IPS-NIHi7 (cell line): ENCODE measurements around the gene NKIRAS2.

Source experiments
- DNase-seq: peaks from one replicate; pipeline ENCODE4 v3.0.0; 2012; ENCODE audit warnings: mixed read lengths; ENCODE audit errors: extremely low spot score

NKIRAS2 gene

DNA sequence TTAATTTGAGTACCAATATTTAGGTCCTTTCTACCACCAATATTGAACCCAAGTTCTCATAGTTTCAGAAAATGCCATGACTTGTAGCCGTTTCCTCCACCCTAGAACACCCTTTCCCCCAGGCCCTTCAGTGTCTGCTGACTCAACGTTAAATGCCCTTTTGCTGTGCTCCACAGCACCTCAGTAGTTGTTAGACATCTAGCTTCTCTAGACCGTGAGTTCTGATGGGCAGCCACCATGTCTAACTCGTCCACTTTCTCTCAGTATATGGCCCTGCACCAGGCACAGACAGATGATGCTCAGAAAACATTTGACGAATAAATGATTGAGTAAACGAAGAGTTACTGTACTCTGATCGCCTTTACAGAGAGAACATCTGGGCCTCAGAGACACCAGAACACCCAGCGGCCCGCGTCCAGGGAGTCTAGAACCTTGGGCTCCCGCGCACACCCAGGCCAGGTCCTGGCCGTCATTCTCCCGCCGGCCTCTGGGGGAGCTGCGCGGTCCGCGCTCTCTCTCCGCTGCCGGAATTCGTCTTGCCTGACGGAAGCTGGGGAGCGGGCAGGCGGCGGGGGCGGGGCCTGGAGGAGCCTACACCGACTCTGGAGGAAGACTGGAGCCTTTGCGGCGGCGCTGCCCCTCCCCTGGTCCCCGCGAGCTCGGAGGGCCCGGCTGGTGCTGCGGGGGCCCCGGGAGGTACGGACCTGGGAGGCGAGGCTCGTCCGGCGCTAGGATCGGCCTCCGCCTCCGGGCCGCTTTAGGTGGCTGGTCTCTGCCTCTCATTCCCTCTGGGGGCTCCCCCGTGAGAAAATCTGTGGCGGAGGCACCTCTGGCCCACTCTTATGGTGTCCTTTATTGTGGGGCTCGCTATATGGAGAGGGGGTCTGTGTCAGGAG, at the start of gene NKIRAS2:
NKIRAS2 (plus strand) TSS at position 582 of the 896 bp plus-strand sequence. CDS start 1,488 bp downstream, outside the sequence.
- DNase-seq, result peak; percentile 93

DNA sequence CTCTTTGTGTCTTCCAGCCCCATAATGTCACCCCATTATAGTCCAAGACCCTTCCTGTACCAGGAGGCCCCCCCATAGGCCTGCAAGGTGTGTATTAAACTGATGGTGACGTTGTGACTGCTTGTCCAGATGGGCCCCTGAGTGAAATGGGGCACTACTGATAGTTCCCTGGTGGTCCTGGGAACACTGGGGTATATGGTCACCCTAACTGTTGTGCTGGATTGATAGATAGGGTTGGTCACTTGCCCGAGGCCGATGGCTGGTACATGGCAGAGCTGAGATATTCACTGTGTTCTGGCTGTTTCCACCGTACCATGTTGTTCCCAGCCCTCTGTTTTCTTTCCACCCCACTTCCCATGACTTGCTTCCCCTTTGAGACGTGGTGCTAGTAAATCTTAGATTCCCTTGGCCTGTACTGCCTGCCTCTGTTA, 49.0 kb upstream of the NKIRAS2 start:
- DNase-seq, result no peak

DNA sequence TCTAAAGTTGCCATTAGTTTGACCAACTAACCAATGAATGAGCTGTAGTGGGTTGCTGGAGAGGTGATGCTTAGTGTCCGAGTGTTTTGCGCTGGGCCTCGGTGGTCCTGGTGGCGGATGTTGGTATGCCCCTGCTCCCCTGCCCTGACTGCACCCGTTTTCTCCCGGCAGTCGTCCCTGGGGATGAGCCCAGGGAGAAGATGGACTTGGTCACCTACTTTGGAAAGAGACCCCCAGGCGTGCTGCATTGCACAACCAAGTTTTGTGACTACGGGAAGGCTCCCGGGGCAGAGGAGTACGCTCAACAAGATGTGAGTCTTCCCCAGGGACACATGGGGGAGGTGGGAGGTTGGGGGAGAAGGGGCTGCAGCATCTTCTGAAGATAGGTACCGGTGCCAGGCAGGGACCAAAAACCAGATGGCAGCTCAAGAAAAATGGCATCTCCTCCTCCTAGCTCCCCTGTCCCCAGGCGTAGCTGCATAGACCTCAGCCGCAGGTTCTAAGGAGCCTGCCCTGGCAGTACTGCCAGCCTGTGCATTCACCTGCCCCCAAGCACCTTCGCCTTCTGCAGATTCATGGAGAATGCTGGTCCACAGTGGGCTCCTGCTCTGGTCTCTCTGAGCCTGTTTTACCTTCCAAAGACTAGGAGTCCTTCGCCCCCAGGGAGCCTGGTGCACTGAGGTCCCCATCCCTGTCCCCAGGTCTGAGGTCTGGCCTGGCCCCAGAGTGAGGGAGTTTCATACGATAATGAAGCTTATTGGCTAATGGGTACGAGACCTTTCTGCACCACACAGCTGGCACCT, 48.0 kb upstream of the NKIRAS2 start:
- DNase-seq, result no peak

DNA sequence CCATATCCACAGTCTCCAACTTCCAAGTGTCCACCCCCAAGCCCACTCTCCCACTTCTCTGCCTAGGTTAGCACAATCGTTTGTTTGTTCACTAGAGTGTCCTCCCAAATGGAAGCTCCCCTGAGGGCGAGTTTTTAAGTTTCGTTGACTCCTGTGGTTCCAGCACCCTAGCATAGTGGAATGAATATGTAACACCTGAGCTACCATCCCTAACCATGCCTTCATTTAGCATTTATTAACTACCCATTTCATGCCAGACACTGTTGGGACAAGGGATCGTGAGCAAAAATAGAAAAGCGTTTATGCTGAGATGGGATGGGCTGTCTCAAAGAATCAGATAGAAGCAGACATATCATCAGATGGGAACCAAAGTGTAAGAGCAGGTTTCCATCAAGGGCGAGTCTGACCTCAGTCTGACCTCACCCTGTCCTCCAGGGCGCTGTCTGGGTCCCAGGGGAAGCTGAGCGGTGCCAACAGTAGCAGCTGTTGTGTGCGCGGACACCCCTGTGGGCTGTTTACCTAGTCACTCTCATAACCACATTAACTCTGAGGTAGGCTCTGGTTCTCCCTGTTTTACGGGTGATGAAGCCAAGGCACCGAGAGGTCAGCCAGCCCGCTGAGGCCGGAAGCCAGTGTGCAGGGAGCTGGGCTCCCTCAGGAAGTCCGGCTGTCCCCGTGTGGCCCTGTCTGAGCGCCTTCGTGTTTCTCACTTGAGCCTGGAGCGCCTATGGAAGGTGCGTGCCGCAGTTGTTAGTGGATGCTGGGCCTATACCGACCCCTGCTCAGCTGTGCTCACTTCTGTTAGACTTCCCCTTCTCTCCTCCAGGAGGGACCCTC, 47.1 kb upstream of the NKIRAS2 start:
- no peak for DNase-seq

DNA sequence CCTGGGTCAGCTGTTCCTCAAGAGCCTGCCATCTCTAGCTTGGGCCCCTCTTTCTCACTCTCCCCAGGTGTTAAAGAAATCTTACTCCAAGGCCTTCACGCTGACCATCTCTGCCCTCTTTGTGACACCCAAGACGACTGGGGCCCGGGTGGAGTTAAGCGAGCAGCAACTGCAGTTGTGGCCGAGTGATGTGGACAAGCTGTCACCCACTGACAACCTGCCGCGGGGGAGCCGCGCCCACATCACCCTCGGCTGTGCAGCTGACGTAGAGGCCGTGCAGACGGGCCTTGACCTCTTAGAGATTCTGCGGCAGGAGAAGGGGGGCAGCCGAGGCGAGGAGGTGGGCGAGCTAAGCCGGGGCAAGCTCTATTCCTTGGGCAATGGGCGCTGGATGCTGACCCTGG, 46.5 kb upstream of the NKIRAS2 start:
- no peak for DNase-seq

DNA sequence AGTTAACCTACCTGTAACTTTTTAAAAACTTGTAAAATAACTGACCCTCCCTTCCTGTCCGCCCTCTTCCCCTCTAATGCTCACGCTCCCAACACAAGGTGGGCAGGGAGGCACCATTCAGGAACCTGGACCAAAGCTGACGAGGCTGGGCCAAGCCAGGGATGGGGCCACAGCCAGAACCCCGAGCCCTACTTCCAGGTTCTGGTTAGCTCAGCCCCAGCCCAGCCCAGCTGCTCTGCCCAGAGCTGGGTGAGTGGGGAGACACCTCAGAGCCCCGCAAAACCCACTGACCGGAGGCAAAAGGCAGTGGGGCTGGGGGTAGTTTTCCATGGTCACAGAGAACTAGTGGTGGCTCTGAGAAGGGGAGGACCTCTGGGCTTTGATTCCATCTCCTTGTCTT, 45.9 kb upstream of the NKIRAS2 start:
- DNase-seq, result no peak

DNA sequence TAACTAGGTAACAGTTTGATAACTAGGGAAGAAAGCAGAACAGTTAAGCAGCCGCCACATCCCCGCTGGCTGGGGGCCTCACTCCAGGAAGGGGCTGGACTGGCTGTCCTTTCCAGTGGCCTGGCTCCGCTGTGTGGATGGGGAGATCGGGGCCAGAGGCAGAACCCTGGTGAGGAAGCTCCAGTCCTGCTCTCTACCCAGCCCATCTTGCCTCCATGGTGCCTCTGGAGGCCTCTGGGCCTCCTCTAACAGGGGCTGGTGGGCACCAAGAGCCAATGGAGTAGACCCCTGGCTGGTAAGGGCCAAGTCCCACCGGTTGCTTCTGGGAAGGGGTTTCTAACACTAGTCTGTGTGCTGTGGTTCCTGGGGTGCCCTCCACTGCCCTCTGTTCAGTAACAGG, 45.2 kb upstream of the NKIRAS2 start:
- DNase-seq, result no peak

DNA sequence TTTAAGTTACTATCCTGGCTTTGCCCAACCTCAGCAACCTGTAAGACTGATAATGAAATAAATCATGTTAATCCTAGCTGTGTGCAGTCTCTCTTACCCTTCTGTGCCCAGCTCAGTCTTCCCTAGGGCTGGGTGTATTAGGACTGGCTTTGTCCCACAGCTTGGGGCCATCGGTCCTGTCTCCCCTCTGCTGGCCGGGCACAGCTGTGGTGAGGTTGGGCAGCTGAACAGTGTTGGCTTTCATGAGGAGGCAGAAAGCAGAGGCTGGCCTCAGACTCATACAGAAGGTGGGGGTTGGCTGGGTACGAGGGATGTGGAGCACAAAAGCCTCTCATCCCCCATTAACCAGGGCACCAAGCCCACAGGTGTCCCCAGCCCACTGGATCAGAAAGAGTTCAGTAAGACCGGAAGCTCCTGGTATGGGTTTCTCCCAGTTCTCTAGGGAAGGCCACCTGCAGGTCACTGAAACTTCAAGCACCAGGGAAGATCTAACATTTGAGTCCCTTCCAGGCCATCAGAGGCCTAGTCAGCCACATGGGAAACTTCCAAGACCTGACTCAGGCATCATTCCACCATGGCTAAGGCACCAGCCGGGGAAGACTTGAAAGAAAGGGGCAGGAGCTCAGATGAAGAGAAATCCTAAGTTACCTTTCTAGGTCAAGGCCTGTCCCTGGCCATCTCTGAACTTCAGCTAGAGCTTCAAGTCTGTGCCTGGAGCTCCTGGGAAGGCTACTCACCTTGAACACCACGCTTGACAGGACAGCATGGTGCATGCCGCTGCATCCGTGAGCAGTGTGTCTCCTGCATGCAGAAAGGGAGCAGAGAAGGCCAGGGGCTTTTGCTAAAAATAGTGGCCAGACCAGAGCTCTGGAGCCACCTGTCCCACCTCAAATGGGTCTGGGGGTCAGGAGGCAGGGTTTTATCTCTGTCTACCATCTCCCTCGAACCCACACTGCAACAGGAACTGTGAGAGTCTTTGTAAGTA, 44.5 kb upstream of the NKIRAS2 start:
- DNase-seq, result no peak

DNA sequence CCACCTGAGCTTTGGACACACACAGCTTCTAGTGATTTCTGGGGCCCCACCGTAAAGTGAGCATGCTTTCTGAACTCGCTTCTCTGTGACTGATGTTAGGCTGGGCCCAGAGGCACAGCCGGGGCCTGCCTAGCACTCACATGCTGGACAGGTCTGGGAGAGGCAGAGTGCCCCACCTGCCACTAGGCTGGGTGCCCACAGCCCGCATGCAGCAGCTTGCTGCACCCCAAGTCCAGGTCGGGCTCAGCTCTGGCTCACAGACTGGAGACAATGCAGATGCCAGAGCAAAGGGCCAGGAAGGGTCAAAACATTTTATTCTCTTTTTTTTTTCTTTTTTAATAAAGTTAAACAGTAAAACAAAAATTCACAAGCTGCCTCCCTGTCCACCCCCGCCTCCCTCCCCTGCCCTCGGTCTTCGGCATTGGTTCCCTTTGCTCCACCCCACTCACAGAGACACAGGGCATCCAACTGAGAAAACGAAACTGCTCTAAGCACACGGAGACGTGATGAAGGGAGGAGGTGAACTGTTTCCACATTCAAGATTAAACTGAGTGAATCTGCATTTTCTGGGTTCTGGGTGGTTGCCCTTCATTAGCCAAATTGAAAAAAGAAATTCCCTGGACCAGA, 43.6 kb upstream of the NKIRAS2 start:
- DNase-seq, result no peak

DNA sequence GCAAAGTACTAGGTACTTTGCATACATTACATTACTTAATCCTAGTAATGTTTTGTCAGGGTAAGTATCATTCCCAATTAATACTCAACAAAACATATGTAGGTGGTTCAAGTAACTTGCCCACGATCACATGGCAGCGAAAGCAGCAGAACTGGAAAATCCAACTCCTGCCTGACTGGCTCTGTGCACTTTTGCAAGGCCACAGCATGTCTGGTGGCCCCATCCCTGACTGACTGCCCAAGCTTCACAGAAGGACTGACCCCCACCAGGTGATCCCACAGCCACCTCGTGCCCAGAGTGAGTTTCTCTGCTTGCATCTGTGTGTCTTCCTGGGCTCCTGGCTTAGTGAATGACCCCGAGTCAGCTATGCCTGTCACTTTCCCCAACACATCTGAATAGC, 41.9 kb upstream of the NKIRAS2 start:
- no peak for DNase-seq

DNA sequence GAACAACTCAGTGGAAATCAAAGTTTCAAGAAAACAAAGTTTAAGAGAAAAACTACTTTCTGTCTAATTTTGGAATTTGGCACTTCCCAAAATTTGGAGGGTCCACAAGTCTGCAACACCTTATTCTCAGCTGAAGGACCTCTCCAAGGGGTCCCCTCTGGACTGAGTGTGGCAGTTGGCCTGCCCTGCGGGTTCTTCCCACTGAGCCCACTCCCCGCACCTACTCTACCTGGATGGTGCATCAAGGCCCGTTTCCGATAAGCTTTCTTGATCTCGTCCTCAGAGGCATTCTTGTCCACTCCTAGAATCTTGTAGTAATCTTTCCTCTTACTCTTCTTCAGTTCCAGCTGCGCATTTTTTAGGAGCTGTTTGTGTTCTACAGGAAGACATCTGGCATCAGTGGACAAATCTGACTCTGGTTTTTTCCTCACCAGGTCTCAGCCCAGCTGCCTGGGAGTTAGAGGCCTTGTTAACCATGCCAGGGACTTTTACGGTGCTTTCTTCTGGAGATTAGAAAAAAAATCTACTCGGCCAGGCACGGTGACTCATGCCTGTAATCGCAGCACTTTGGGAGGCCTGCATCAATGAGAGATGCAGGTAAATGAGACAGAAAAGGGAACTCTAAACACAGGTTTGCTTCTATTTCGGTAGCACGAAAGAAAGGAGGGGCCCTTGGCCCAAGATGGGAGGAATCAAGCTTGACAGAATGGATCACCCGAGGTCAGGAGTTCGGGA, 37.7 kb upstream of the NKIRAS2 start:
- DNase-seq, result no peak

DNA sequence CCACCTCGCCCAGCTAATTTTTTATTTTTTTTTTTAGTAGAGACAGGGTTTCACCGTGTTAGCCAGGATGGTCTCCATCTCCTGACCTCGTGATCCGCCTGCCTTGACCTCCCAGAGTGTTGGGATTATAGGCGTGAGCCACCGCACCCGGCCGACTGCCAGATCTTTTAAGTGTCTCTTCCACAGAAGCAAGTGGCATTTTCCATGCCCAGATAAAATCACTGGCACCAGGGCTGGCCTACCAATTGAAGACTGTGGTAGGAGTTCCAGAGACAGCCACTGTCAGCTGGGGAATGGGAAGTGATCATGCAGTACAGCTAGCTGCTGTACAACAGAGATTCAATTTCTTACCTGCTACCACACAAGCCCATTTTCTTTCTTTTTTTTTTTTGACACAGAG, 35.4 kb upstream of the NKIRAS2 start:
- no peak for DNase-seq

DNA sequence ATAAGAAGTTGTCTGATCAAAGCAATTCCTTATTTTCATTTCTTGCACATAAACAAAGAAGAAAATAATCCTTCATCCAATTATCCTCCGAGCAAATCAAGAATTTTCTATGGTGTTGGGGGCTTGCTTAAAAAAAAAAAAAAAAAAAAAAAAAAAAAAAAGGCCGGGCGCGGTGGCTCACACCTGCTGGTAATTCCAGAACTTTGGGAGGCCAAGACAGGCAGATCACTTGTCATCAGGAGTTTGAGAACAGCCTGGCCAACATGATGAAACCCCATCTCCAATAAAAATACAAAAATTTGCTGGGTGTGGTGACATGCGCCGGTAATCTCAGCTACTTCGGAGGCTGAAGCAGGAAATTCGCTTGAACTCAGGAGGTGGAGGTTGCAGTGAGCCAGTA, 34.0 kb upstream of the NKIRAS2 start:
- DNase-seq, result no peak

DNA sequence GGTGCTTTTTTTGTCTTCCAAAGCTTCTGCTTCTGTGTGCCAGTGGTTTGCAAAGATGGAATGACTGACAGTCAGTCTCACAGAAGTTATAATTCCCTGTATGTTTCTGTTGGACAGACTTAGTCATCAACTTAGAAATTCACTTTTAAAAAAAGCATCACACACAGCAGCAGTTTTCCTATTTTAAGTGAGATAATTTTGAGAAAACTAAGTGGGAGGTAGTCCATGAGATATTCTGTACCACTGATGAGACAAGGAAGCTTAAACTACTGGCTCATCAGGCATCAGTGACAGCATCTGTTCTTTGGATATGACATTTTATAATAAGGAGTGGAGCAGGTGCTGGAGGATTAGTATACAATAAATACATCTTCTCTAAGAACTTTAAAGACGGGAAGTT, 33.3 kb upstream of the NKIRAS2 start:
- no peak for DNase-seq

DNA sequence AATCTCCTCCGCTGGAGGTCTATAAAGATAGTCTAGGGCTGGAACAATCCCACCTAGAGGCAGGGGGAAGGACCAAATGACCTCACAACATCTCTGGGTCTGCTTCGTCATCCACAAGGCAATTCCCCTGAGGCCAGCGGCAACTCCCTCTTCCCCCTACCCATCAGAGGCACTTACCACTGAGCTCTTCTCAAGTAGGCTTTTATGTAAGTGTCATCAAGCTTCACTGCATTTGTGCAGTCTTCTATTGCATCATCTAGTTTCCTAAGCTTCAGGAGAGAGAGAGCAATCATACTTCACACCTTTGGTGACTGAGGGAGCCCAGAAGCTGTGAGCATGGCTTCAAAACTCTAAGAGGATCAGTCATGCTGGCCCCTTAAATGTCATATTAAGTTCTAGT, 32.2 kb upstream of the NKIRAS2 start:
- no peak for DNase-seq

DNA sequence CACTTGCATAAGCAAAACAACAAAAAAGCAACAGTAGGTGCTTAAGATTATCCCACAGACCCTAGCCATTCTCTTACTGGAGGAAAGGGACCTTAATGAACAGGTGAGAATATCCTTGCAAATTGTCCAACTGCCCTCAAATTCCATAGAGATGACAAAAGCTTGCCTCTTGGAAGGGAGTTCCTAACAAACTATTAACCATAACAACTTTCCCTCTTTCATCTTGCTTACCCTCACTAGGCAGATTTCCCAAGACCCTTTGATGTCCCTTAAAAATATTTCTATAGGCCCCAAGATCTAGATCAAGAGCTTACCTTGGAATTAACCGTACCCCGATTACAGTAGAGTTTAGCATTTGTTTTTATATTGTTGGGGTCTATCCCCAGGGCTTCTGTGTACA, 31.5 kb upstream of the NKIRAS2 start:
- no peak for DNase-seq

DNA sequence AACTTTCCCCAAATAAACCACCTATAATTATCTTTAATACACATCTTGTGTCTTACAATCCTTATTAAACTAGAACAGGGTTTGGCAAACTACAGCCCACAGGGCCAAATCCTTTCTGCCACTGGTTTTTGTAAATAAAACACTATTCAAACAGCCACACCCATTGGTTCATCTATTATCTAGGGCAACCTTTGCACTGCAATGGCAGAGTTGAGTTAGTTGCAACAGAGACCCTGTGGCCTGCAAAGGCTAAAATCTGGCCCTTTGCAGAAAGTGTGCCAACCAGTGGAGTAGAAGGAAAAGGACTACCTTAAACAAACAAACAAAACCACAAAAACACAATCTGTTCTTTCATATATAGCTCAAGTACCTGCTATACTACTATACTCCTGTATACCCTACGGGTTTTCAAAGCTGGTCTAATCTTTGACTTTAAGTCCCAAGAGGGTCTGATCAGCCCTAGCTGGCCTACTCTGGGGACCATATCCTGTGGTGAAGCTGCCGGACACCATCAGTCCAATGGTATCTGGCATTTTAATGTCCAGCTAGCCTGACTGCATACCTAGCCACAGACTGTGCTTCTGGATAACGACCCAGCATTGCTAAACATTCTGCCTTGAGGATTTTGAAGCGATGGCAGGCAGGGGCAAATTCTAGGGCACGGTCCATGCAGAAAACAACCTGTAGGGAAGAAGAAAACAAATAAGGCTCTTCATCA, 30.0 kb upstream of the NKIRAS2 start:
- no peak for DNase-seq

DNA sequence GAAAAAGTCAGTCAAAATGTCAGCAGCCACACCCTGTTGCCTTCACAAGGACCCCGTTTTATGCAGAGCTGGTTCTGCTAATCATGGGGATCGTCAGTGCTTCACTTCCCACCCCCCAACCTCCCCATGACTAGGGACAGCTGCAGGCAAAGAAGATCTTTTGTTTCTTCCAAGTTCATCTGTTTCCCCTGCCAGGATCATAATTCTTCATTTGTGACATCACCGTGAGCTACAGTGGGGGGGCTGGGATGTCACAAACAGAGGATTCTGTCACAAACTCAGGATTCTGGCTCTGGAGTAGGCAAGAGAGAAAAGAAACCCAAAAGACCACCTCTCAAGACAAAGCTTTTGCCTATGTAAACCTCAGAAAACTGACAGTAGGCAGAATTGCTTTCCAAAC, 27.3 kb upstream of the NKIRAS2 start:
- no peak for DNase-seq

DNA sequence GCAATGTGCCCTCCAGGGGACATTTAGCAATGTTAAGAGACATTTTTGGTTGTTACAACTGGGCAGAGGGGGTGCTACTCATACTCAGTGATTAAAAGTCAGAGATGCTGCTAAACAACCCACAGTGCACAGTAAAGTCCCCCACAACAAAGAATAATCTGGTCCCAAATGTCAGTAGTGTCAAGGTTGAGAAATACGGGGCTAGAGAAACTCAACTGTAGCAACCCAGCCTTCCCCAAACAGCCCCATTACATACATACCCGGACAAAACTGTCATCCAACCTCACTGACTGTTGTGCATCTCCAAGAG, 23.1 kb upstream of the NKIRAS2 start:
- DNase-seq, result no peak
